H9 (cell line): Measurements from ENCODE around the gene TAOK3. TPM values are rescaled to one million over a fixed set of nuclear protein-coding genes. Genes with fewer than 3 reads are reported as not detected.
A peak's percentile ranks its signal among the peaks of the same experiment; 100 is the strongest.

ENCODE experiments used
- DNase-seq: peaks from one replicate; pipeline ENCODE4 v3.0.0-alpha.2; 2017
- H2AFZ ChIP-seq: one replicate; pipeline ENCODE4 v1.6.1; 2013; ENCODE audit warnings: mild to moderate bottlenecking, low read length, control low read depth, moderate library complexity
- H2AK5ac ChIP-seq: 2 replicates; pipeline ENCODE4 v1.6.1; 2013; ENCODE audit warnings: low read length, control low read depth, mixed read lengths; ENCODE audit not compliant: insufficient read length
- H2BK120ac ChIP-seq: one replicate; pipeline ENCODE4 v1.6.1; 2013; ENCODE audit warnings: low read depth, mild to moderate bottlenecking, low read length, control low read depth, inconsistent platforms; ENCODE audit not compliant: poor library complexity, severe bottlenecking
- H2BK12ac ChIP-seq: 2 replicates; pipeline ENCODE4 v1.6.1; 2013; ENCODE audit warnings: low read length, control low read depth, mixed read lengths, low read depth; ENCODE audit not compliant: insufficient read length
- H2BK15ac ChIP-seq: 2 replicates; pipeline ENCODE4 v1.6.1; 2013; ENCODE audit warnings: low read depth, low read length, control low read depth
- H2BK20ac ChIP-seq: one replicate; pipeline ENCODE4 v1.6.1; 2013; ENCODE audit warnings: low read depth, mild to moderate bottlenecking, low read length, control low read depth, inconsistent platforms; ENCODE audit not compliant: poor library complexity, severe bottlenecking
- H2BK5ac ChIP-seq: 2 replicates; pipeline ENCODE4 v1.6.1; 2013; ENCODE audit warnings: low read length, control low read depth, mixed read lengths; ENCODE audit not compliant: insufficient read length
- H3K14ac ChIP-seq: 2 replicates; pipeline ENCODE4 v1.6.1; 2013; ENCODE audit warnings: low read length, control low read depth; ENCODE audit not compliant: insufficient read depth
- H3K18ac ChIP-seq: 2 replicates; pipeline ENCODE4 v1.6.1; 2013; ENCODE audit warnings: low read depth, mild to moderate bottlenecking, mixed read lengths, low read length, control low read depth; ENCODE audit not compliant: insufficient read length
- H3K23ac ChIP-seq: 2 replicates; pipeline ENCODE4 v1.6.1; 2013; ENCODE audit warnings: low read length, control low read depth, mixed read lengths, low read depth; ENCODE audit not compliant: insufficient read length
- H3K23me2 ChIP-seq: 2 replicates; pipeline ENCODE4 v1.6.1; 2013; ENCODE audit warnings: low read depth, mild to moderate bottlenecking, mixed read lengths, low read length, control low read depth; ENCODE audit not compliant: insufficient read length, poor library complexity, severe bottlenecking
- H3K27ac ChIP-seq: 2 replicates; pipeline ENCODE4 v1.5.1; 2013; ENCODE audit warnings: low read length, control low read depth, mixed read lengths, low read depth; ENCODE audit not compliant: insufficient read length
- H3K27me3 ChIP-seq: 2 replicates; pipeline ENCODE4 v1.6.1; 2013; ENCODE audit warnings: low read length, control low read depth, inconsistent platforms; ENCODE audit not compliant: insufficient read depth
- H3K4ac ChIP-seq: 2 replicates; pipeline ENCODE4 v1.6.1; 2013; ENCODE audit warnings: low read depth, mild to moderate bottlenecking, control low read depth, inconsistent platforms, low read length, moderate library complexity
- H3K4me1 ChIP-seq: 2 replicates; pipeline ENCODE4 v1.6.1; 2013; ENCODE audit warnings: low read length, control low read depth, inconsistent platforms; ENCODE audit not compliant: insufficient read depth
- H3K4me2 ChIP-seq: 2 replicates; pipeline ENCODE4 v1.6.1; 2013; ENCODE audit warnings: low read length, control low read depth, mixed read lengths; ENCODE audit not compliant: insufficient read length, insufficient read depth
- H3K56ac ChIP-seq: 2 replicates; pipeline ENCODE4 v1.6.1; 2013; ENCODE audit warnings: low read depth, mild to moderate bottlenecking, mixed read lengths, low read length, control low read depth; ENCODE audit not compliant: insufficient read length
- H3K79me1 ChIP-seq: 2 replicates; pipeline ENCODE4 v1.6.1; 2013; ENCODE audit warnings: low read depth, mild to moderate bottlenecking, moderate library complexity, low read length, control low read depth, inconsistent platforms; ENCODE audit not compliant: insufficient read depth, poor library complexity, severe bottlenecking
- H3K79me2 ChIP-seq: 2 replicates; pipeline ENCODE4 v1.6.1; 2013; ENCODE audit warnings: low read length, control low read depth, inconsistent platforms; ENCODE audit not compliant: insufficient read depth
- H3K9ac ChIP-seq: 2 replicates; pipeline ENCODE4 v1.6.1; 2013; ENCODE audit warnings: low read length, control low read depth, mixed read lengths; ENCODE audit not compliant: insufficient read length; ENCODE audit errors: extremely low read depth
- H3K9me3 ChIP-seq: one replicate; pipeline ENCODE4 v1.6.1; 2013; ENCODE audit warnings: low read depth, low read length, inconsistent platforms; ENCODE audit not compliant: control insufficient read depth
- H3T11ph ChIP-seq: one replicate; pipeline ENCODE4 v1.6.1; 2013; ENCODE audit warnings: mild to moderate bottlenecking, low read length, control low read depth, inconsistent platforms
- H4K20me1 ChIP-seq: one replicate; pipeline ENCODE4 v1.6.1; 2013; ENCODE audit not compliant: control insufficient read depth, insufficient read length, insufficient read depth
- H4K5ac ChIP-seq: 2 replicates; pipeline ENCODE4 v1.6.1; 2013; ENCODE audit warnings: low read depth, mild to moderate bottlenecking, mixed read lengths, low read length, control low read depth; ENCODE audit not compliant: insufficient read length
- H4K8ac ChIP-seq: replicated peaks from 2 replicates; pipeline ENCODE4 v1.6.1; 2013; ENCODE audit warnings: low read length, control low read depth, mixed read lengths, low read depth; ENCODE audit not compliant: insufficient read length
- H4K91ac ChIP-seq: 2 replicates; pipeline ENCODE4 v1.6.1; 2013; ENCODE audit warnings: low read depth, mild to moderate bottlenecking, moderate library complexity, mixed read lengths, low read length, control low read depth; ENCODE audit not compliant: insufficient read length
- H3K27ac Mint-ChIP-seq, 3 experiments: 2 replicates in 2 of 3; 3 replicates in 1 of 3; pipeline ENCODE4 v1.8.0; 2020 to 2021; ENCODE audit warnings: mixed read lengths in 3 of 3, mild to moderate bottlenecking in 1 of 3, moderate library complexity in 1 of 3
- H3K27me3 Mint-ChIP-seq: 2 replicates; pipeline ENCODE4 v1.8.0; 2021; ENCODE audit warnings: low read depth, mild to moderate bottlenecking, moderate library complexity, mixed read lengths
- H3K36me3 Mint-ChIP-seq, 3 experiments: 2 replicates in 2 of 3; 3 replicates in 1 of 3; pipeline ENCODE4 v1.8.0; 2020 to 2021; ENCODE audit warnings: low read depth in 3 of 3, mixed read lengths in 3 of 3; ENCODE audit not compliant: insufficient read depth in 1 of 3
- H3K4me1 Mint-ChIP-seq, 2 experiments: 2 replicates each; pipeline ENCODE4 v1.8.0; 2020; ENCODE audit warnings: mixed read lengths in 2 of 2
- H3K4me3 Mint-ChIP-seq, 2 experiments: 2 replicates in 1 of 2; 3 replicates in 1 of 2; pipeline ENCODE4 v1.8.0; 2020 to 2021; ENCODE audit warnings: mild to moderate bottlenecking in 2 of 2, mixed read lengths in 2 of 2, moderate library complexity in 1 of 2
- H3K9me3 Mint-ChIP-seq, 2 experiments: 2 replicates in 1 of 2; 3 replicates in 1 of 2; pipeline ENCODE4 v1.8.0; 2020; ENCODE audit warnings: mild to moderate bottlenecking in 2 of 2, mixed read lengths in 2 of 2, moderate library complexity in 1 of 2
- WGBS: extraction: QIAGEN DNeasy Blood & Tissue Kit; methylation state at CpG from one replicate; pipeline ENCODE4 v1.1.7; 2013; ENCODE audit warnings: missing lambda C conversion rate, low lambda C conversion rate, mixed read lengths; ENCODE audit not compliant: insufficient read length; ENCODE audit errors: extremely low coverage; 5-methylcytosine and 5-hydroxymethylcytosine counted together
- total RNA-seq: library from RNA; stranded (reverse); gene quantifications from 2 replicates; pipeline ENCODE4 v1.2.1, GENCODE V29; 2021
- TF ChIP-seq, protein P1 (sequence below): fragments of 200-600 bp; sonication (generic); conservative IDR thresholded peaks from 3 replicates; pipeline ENCODE4 v1.8.0; 2021; ENCODE audit warnings: antibody characterized with exemption, mild to moderate bottlenecking

The TAOK3 gene
- total RNA-seq, 1 experiment from 2014 or later, result 5.2 TPM

DNA sequence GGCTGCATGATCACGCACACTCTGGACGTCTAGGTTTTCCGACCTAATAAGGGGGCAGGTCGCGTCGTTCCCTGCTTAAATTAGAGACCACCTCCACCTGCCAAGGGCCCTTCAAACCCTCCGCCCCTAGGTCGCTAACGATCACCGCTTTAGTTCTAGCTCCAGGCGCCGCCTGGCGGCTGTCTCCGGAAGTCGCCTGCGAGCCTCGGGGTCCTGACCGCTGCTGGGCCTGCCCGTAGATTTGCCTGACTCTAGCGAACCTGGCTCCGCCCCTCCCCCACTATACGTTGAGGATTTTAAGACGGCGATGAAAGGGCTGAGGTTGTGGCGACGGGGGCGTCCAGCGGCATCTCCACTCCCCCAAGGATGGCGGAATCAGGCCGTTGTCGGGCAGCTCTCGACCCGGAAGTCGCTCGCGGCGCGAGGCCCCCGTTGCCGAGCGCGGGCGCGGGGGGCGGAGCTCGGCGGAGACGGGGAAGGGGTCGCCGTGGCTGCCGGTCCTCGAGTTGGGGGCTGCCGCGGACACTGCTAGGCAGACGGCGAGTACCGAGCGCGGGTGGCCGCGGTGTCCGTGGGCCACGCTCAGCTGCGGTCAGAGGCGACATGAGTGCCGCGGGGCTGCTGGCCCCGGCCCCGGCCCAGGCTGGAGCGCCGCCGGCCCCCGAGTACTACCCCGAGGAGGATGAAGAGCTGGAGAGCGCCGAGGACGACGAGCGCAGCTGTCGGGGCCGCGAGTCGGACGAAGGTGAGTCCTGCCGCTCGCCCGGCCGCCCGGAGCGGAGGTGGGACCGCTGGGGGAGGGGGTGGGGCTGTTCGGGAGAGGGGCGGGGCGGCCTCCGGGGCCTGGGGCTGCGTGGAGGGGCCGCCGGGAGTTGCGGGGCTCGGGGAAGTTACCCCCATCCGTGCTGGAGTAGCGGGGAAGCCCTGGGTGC is 3.6 kb upstream of the TAOK3 start, which contains the start of gene SUDS3:
Gene SUDS3 (plus strand): TSS at position 467 of the 932 bp plus-strand sequence. CDS start 137 bp downstream, at position 604.
- TF ChIP-seq, protein P1, sequence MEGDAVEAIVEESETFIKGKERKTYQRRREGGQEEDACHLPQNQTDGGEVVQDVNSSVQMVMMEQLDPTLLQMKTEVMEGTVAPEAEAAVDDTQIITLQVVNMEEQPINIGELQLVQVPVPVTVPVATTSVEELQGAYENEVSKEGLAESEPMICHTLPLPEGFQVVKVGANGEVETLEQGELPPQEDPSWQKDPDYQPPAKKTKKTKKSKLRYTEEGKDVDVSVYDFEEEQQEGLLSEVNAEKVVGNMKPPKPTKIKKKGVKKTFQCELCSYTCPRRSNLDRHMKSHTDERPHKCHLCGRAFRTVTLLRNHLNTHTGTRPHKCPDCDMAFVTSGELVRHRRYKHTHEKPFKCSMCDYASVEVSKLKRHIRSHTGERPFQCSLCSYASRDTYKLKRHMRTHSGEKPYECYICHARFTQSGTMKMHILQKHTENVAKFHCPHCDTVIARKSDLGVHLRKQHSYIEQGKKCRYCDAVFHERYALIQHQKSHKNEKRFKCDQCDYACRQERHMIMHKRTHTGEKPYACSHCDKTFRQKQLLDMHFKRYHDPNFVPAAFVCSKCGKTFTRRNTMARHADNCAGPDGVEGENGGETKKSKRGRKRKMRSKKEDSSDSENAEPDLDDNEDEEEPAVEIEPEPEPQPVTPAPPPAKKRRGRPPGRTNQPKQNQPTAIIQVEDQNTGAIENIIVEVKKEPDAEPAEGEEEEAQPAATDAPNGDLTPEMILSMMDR, result peak; percentile 95
- Histone ChIP-seq H4K5ac (peak within 1 kb of the TSS; percentile 90), H3K4me2 (peak within 1 kb of the TSS; percentile 100), H3K27ac (no peak within 1 kb of the TSS), H4K20me1 (no peaks in the 10 kb centered on the region), H2AK5ac (no peak within 1 kb of the TSS), H3K4me1 (peaks cover 3% of the 10 kb centered on the region; the same call in 1 of the 2 replicates), H2BK120ac (peak within 1 kb of the TSS; percentile 91), H3K79me2 (peaks cover 8% of the 10 kb centered on the region; the same call in 1 of the 2 replicates), H3T11ph (no peak within 1 kb of the TSS), H2BK15ac (no peak within 1 kb of the TSS), H3K9ac (peak within 1 kb of the TSS; percentile 84), H3K56ac (no peak within 1 kb of the TSS), H2AFZ (peak within 1 kb of the TSS; percentile 63), H2BK5ac (no peak within 1 kb of the TSS), H3K14ac (peak within 1 kb of the TSS; percentile 96), H3K27me3 (no peaks in the 10 kb centered on the region), H3K23ac (peak within 1 kb of the TSS; percentile 34), H2BK20ac (no peak within 1 kb of the TSS), H3K4ac (no peak within 1 kb of the TSS), H2BK12ac (no peak within 1 kb of the TSS), H3K9me3 (no peaks in the 10 kb centered on the region), H3K79me1 (peaks cover 10% of the 10 kb centered on the region), H3K18ac (peak within 1 kb of the TSS; percentile 99), H3K23me2 (peaks cover 33% of the 10 kb centered on the region), H4K8ac (no peak within 1 kb of the TSS), H4K91ac (no peak within 1 kb of the TSS)
- Mint-ChIP-seq H3K4me1 (peaks cover 28 to 32% of the 10 kb centered on the region in 2 experiments), H3K36me3 (peaks cover 5 to 16% (median 12%) of the 10 kb centered on the region in 3 experiments; a peak in 6 of 7 replicates), H3K4me3 (peak within 1 kb of the TSS; percentile 86 to 89), H3K27me3 (peaks cover 13% of the 10 kb centered on the region), H3K27ac (peak within 1 kb of the TSS; percentile 98 to 99 (median 99)), H3K9me3 (no peaks in the 10 kb centered on the region)
- no CpG with 5 or more reads among the region's 102 CpGs for WGBS
- DNase-seq, result peak; percentile 95
